Keratinocyte (primary cell): ENCODE results near the gene TENM4.

Experiments
- CTCF ChIP-seq, 3 experiments: IDR thresholded peaks in 1 of 3; conservative IDR thresholded peaks in 1 of 3; optimal IDR thresholded peaks in 1 of 3; 2 replicates in 2 of 3; 3 replicates in 1 of 3; pipeline versions ENCODE3 to v1.5.1; 2011; ENCODE audit warnings: low read length in 3 of 3, mild to moderate bottlenecking in 3 of 3, moderate library complexity in 2 of 3, control low read depth in 1 of 3, inconsistent platforms in 1 of 3; ENCODE audit not compliant: insufficient read depth in 2 of 3; ENCODE audit errors: extremely low read depth in 1 of 3
- EZH2 ChIP-seq: IDR thresholded peaks from one replicate; pipeline ENCODE4 v1.6.1; 2012; ENCODE audit warnings: inconsistent platforms, mild to moderate bottlenecking, low read length, moderate library complexity

- TF ChIP-seq CTCF (optimal IDR thresholded peaks at IDR 0.05 in 1 of 3, IDR thresholded peaks at IDR 0.05 in 1 of 3, conservative IDR thresholded peaks at IDR 0.05 in 1 of 3; ENCODE audit: extremely low read depth in 1 of 3, insufficient read depth in 2 of 3, low read length in 3 of 3) = no peak
- no peak for TF ChIP-seq EZH2
Observed at GRCh38 chr11:79308429-79308828, 132.4 kb downstream of the TENM4 start.
